ENCODE data around the gene CNPY2. TPM values are rescaled to one million over a fixed set of nuclear protein-coding genes. Genes with fewer than 3 reads are reported as not detected.

The CNPY2 gene
- total and polyA plus RNA-seq, 2 donors (not counting 3 experiments of a cell fraction or from before 2014, with no cell fraction given): 183 to 256 TPM

- H3K4me1 ChIP-seq (ENCODE audit: control insufficient read depth, extremely low read depth, insufficient read depth, low read length): no peaks in the 10 kb centered on the region
- H3K9me1 ChIP-seq (replicated peaks; ENCODE audit: control insufficient read depth, extremely low read depth, insufficient read depth, low read length): no peaks in the 10 kb centered on the region
- no peaks in the 10 kb centered on the region for H3K79me2 ChIP-seq (ENCODE audit: control insufficient read depth, insufficient read depth, low read length)
- no peak overlapping the region for H3K4me3 ChIP-seq (replicated peaks in 1 of 3; ENCODE audit: insufficient read depth in 1 of 3, low read depth in 1 of 3, low read length in 3 of 3)
- H3K9ac ChIP-seq (replicated peaks; ENCODE audit: extremely low read depth, insufficient read depth, low read length): no peak overlapping the region
- dilution Hi-C loops (cut with MboI; ENCODE audit: extremely low pct_ligation_motif_present, low sequenced_read_pairs): no loop called here
- no peaks in the 10 kb centered on the region for H4K20me1 ChIP-seq (replicated peaks; ENCODE audit: control insufficient read depth, extremely low read depth, insufficient read depth, low read length)
- H3K27me3 ChIP-seq (ENCODE audit: control insufficient read depth in 2 of 2, insufficient read depth in 2 of 2, low read length in 2 of 2): no peaks in the 10 kb centered on the region
- H3K36me3 ChIP-seq (ENCODE audit: control insufficient read depth in 2 of 2, extremely low read depth in 1 of 2, insufficient read depth in 2 of 2, low read length in 2 of 2): peaks cover 23 to 56% of the 10 kb centered on the region in 2 experiments
- intact Hi-C loops (cut with micrococcal nuclease): no loop called here
- H2AFZ ChIP-seq (ENCODE audit: low read depth, low read length): no peak overlapping the region
- FAIRE-seq (no peak), DNase-seq (ENCODE audit: low read depth, low spot score) (no peak)
- TF ChIP-seq FOS (IDR thresholded peaks at IDR 0.05; ENCODE audit: borderline replicate concordance, insufficient read depth, low read length): no peak
- no peak for TF ChIP-seq MAX (IDR thresholded peaks at IDR 0.05; ENCODE audit: insufficient read depth, insufficient read length)
- no peak for TF ChIP-seq POLR2AphosphoS5 (IDR thresholded peaks at IDR 0.05; ENCODE audit: insufficient read depth, low read depth, low read length)
- no peak for TF ChIP-seq CTCF (IDR thresholded peaks at IDR 0.05; ENCODE audit: extremely low read depth in 1 of 2, insufficient read depth in 1 of 2, low read depth in 1 of 2, low read length in 2 of 2)
- no peak for TF ChIP-seq JUN (IDR thresholded peaks at IDR 0.05; ENCODE audit: borderline replicate concordance, insufficient read depth, insufficient read length, low read depth)
- no peak for TF ChIP-seq MYC (IDR thresholded peaks at IDR 0.05; ENCODE audit: low read depth, low read length)
- H3K4me2 ChIP-seq (ENCODE audit: insufficient read depth, low read length): no peak overlapping the region
- no TSS peak for BruUV-seq (replicated peaks)
- ChIA-PET CTCF (interaction anchor here (1.0 to 1.6 kb wide), 3 partner anchors 9 to 93 kb away, joined by 3 to 6 read pairs (median 4); partner anchors contain the start of genes ANKRD52 and STAT2), POLR2A (no interaction called here)
- H3K27ac ChIP-seq (ENCODE audit: insufficient read depth, low read depth, low read length): no peak overlapping the region
- no peaks in the 10 kb centered on the region for H3K9me3 ChIP-seq (replicated peaks; ENCODE audit: control insufficient read depth, insufficient read depth, low read length)
These were observed 34.9 kb upstream of the CNPY2 start for GRCh38 chr12:56350662-56351061.
